PC-3 (cell line): ENCODE data around the gene CD58. TPM values are rescaled to one million over a fixed set of nuclear protein-coding genes. Genes with fewer than 3 reads are reported as not detected.
A peak's percentile ranks its signal among the peaks of the same experiment; 100 is the strongest.

Source experiments
- ATAC-seq: fragments of 200-7000 bp; cut with Tn5 transposase; 2 replicates; pipeline ENCODE4 v1.9.1; 2020; ENCODE audit warnings: mild to moderate bottlenecking, moderate library complexity
- BruUV-seq: library from RNA; stranded (reverse); fragments of 400-500 nt; replicated peaks from 2 replicates; lab custom pipeline; 2021; lab: Mats Ljungman, UMichigan
- CTCF ChIA-PET: fragments of 300-600 bp; sonication (Branson Sonifier 250); formaldehyde crosslinking; loops from one replicate; lab custom pipeline; 2022; ENCODE audit warnings: antibody characterized with exemption; lab: Charles Lee
- POLR2A ChIA-PET: fragments of 300-600 bp; sonication (Branson Sonifier 250); formaldehyde crosslinking; loops from one replicate; lab custom pipeline; 2022; ENCODE audit warnings: antibody characterized with exemption; ENCODE audit not compliant: unreplicated experiment; lab: Charles Lee
- DNase-seq: peaks from one replicate; pipeline ENCODE4 v3.0.0-alpha.2; 2015
- H2AFZ ChIP-seq: fragments of 300-600 bp; sonication (generic); 2 replicates; pipeline ENCODE4 v1.6.0; 2016; ENCODE audit warnings: antibody characterized with exemption, low read length
- H3F3A ChIP-seq: fragments of 300-600 bp; sonication (generic); one replicate; pipeline ENCODE4 v1.6.0; 2017; ENCODE audit warnings: antibody characterized with exemption, low read length, control low read depth, mild to moderate bottlenecking; ENCODE audit not compliant: unreplicated experiment
- H3K27ac ChIP-seq: fragments of 300-600 bp; sonication (generic); 2 replicates; pipeline ENCODE4 v1.5.1; 2016; ENCODE audit warnings: mild to moderate bottlenecking, low read length
- H3K27me3 ChIP-seq: fragments of 300-600 bp; sonication (generic); 2 replicates; pipeline ENCODE4 v1.6.1; 2016; ENCODE audit warnings: low read length, mixed read lengths
- H3K36me3 ChIP-seq: fragments of 300-600 bp; sonication (generic); 2 replicates; pipeline ENCODE4 v1.6.1; 2016; ENCODE audit warnings: low read depth, mixed run types, low read length, mixed read lengths
- H3K4me1 ChIP-seq: fragments of 300-600 bp; sonication (generic); 2 replicates; pipeline ENCODE4 v1.5.1; 2016; ENCODE audit warnings: low read length; ENCODE audit not compliant: insufficient read depth
- H3K4me2 ChIP-seq: fragments of 300-600 bp; sonication (generic); 2 replicates; pipeline ENCODE4 v1.6.0; 2016; ENCODE audit warnings: low read length
- H3K4me3 ChIP-seq: fragments of 300-600 bp; sonication (generic); 2 replicates; pipeline ENCODE4 v1.5.1; 2016; ENCODE audit warnings: mild to moderate bottlenecking, low read length, mixed read lengths
- H3K79me2 ChIP-seq: fragments of 300-600 bp; sonication (generic); 2 replicates; pipeline ENCODE4 v1.6.1; 2017; ENCODE audit warnings: low read length, mixed read lengths
- H3K9ac ChIP-seq: fragments of 300-600 bp; sonication (generic); 2 replicates; pipeline ENCODE4 v1.6.0; 2016; ENCODE audit warnings: mild to moderate bottlenecking, low read length
- H3K9me2 ChIP-seq: fragments of 300-600 bp; sonication (generic); replicated peaks from 2 replicates; pipeline ENCODE4 v1.6.1; 2016; ENCODE audit warnings: mixed run types, low read length, mixed read lengths
- H3K9me3 ChIP-seq: fragments of 300-600 bp; sonication (generic); 2 replicates; pipeline ENCODE4 v1.6.1; 2016; ENCODE audit warnings: low read length, mixed read lengths
- H4K20me1 ChIP-seq: fragments of 300-600 bp; sonication (generic); 2 replicates; pipeline ENCODE4 v1.6.1; 2016; ENCODE audit warnings: low read length, mixed read lengths
- CTCF ChIP-seq: fragments of 300-600 bp; sonication (generic); conservative IDR thresholded peaks from 2 replicates; pipeline ENCODE4 v1.5.1; 2017; ENCODE audit warnings: antibody characterized with exemption, low read depth, mild to moderate bottlenecking, low read length
- EZH2 ChIP-seq: fragments of 300-600 bp; sonication (generic); IDR thresholded peaks from one replicate; pipeline ENCODE4 v1.6.1; 2017; ENCODE audit warnings: antibody characterized with exemption, mild to moderate bottlenecking, low read length; ENCODE audit not compliant: unreplicated experiment
- EZH2phosphoT487 ChIP-seq: fragments of 300-600 bp; sonication (generic); IDR thresholded peaks from 2 replicates; pipeline ENCODE4 v1.6.1; 2018; ENCODE audit warnings: mild to moderate bottlenecking, antibody characterized with exemption, low read length, borderline replicate concordance
- intact Hi-C: fragments of 100-400 bp; cut with micrococcal nuclease; formaldehyde crosslinking; loops from 2 replicates; pipeline ENCODE4 v1.9.0; 2023
- total RNA-seq: library from RNA; depleted of rRNA; stranded (reverse); fragments of >200 nt; gene quantifications from 2 replicates; pipeline ENCODE4 v1.2.3, GENCODE V29; 2014

Gene CD58
- total RNA-seq, 1 experiment from 2014 or later, result 26.9 TPM

GRCh38 chr1:116558571-116558970 is 12.3 kb downstream of the CD58 start:
- H3K4me1 ChIP-seq, result peaks cover 29% of the 10 kb centered on the region
- H3K79me2 ChIP-seq, result peaks cover 82% of the 10 kb centered on the region
- no TSS peak for BruUV-seq
- no peaks in the 10 kb centered on the region for H3K27me3 ChIP-seq
- no peak for DNase-seq
- no peaks in the 10 kb centered on the region for H3K9me2 ChIP-seq
- no peak for TF ChIP-seq EZH2
- H2AFZ ChIP-seq, result no peak overlapping the region
- no peaks in the 10 kb centered on the region for H4K20me1 ChIP-seq
- POLR2A ChIA-PET, result no interaction called here
- intact Hi-C loops, result no loop called here
- no peak overlapping the region for H3K27ac ChIP-seq
- CTCF ChIA-PET, result no interaction called here
- H3K36me3 ChIP-seq, result no peaks in the 10 kb centered on the region
- no peaks in the 10 kb centered on the region for H3F3A ChIP-seq
- H3K4me3 ChIP-seq, result no peak overlapping the region
- no peak overlapping the region for H3K4me2 ChIP-seq
- no peak for ATAC-seq
- no peaks in the 10 kb centered on the region for H3K9me3 ChIP-seq
- H3K9ac ChIP-seq, result no peak overlapping the region

GRCh38 chr1:116558140-116558549 is 12.7 kb downstream of the CD58 start:
- ATAC-seq (no peak), DNase-seq (no peak)
- Histone ChIP-seq H3K79me2 (peaks cover 82% of the 10 kb centered on the region), H4K20me1 (no peaks in the 10 kb centered on the region), H2AFZ (no peak overlapping the region), H3K9me3 (no peaks in the 10 kb centered on the region), H3K27me3 (no peaks in the 10 kb centered on the region), H3K36me3 (no peaks in the 10 kb centered on the region), H3K9ac (no peak overlapping the region), H3K27ac (no peak overlapping the region), H3K4me2 (no peak overlapping the region), H3K4me1 (peaks cover 33% of the 10 kb centered on the region), H3K9me2 (no peaks in the 10 kb centered on the region), H3K4me3 (no peak overlapping the region), H3F3A (no peaks in the 10 kb centered on the region)
- ChIA-PET POLR2A (no interaction called here), CTCF (no interaction called here)
- no TSS peak for BruUV-seq
- intact Hi-C loops, result no loop called here
- TF ChIP-seq EZH2phosphoT487 (no peak), CTCF (no peak), EZH2 (no peak)

GRCh38 chr1:116557323-116557878 is 13.4 kb downstream of the CD58 start:
- ATAC-seq (no peak), DNase-seq (no peak)
- Histone ChIP-seq H2AFZ (no peak overlapping the region), H3K79me2 (peaks cover 83% of the 10 kb centered on the region), H3K9me3 (no peaks in the 10 kb centered on the region), H3K27ac (peak overlapping the region; percentile 94), H3K4me2 (no peak overlapping the region), H3K9me2 (no peaks in the 10 kb centered on the region), H3K27me3 (no peaks in the 10 kb centered on the region), H3K4me1 (peaks cover 34% of the 10 kb centered on the region), H3K36me3 (no peaks in the 10 kb centered on the region), H3K4me3 (no peak overlapping the region), H3F3A (no peaks in the 10 kb centered on the region), H3K9ac (peak overlapping the region; percentile 84), H4K20me1 (no peaks in the 10 kb centered on the region)
- no TSS peak for BruUV-seq
- TF ChIP-seq EZH2, result no peak
- no peak for TF ChIP-seq CTCF
- no peak for TF ChIP-seq EZH2phosphoT487
- ChIA-PET CTCF (interaction anchor here (0.8 to 1.2 kb wide), 2 partner anchors 17 to 48 kb away, joined by 4 to 5 read pairs; no protein-coding TSS in a partner anchor), POLR2A (no interaction called here)
- intact Hi-C loops, result loop anchor here (2.0 kb wide), 2 partner anchors 13 to 57 kb away; partner anchors contain the start of gene CD58
